ENCODE measurements around the gene SMIM29. TPM values are rescaled to one million over a fixed set of nuclear protein-coding genes. Genes with fewer than 3 reads are reported as not detected.

Gene SMIM29
- total RNA-seq (9.2 and 11.4 TPM in 2 replicates), polyA plus RNA-seq (27.6 and 33.8 TPM in 2 replicates)

- Histone ChIP-seq H3K9me3 (ENCODE audit: low read depth) (no peaks in the 10 kb centered on the region), H3K36me3 (replicated peaks; ENCODE audit: insufficient read depth, low read depth) (no peaks in the 10 kb centered on the region), H3K9me2 (replicated peaks; ENCODE audit: insufficient read depth) (no peaks in the 10 kb centered on the region), H3K4me3 (peak within 1 kb of the TSS; percentile 54), H3K4me1 (ENCODE audit: insufficient read depth) (peaks cover 5% of the 10 kb centered on the region), H4K20me1 (ENCODE audit: insufficient read depth, poor library complexity, severe bottlenecking) (no peaks in the 10 kb centered on the region), H3K27ac (peak within 1 kb of the TSS; percentile 78), H2AFZ (peak within 1 kb of the TSS; percentile 86), H3K79me2 (no peaks in the 10 kb centered on the region), H3K4me2 (peak within 1 kb of the TSS; percentile 90), H3K27me3 (no peaks in the 10 kb centered on the region)
- TF ChIP-seq CTCF (IDR thresholded peaks at IDR 0.05; ENCODE audit: poor library complexity): peak; percentile 95
- TF ChIP-seq EZH2 (IDR thresholded peaks at IDR 0.05; ENCODE audit: borderline replicate concordance): no peak
- peak; percentile 97 for DNase-seq (ENCODE audit: low spot score)
- WGBS (ENCODE audit: low lambda C conversion rate, missing lambda C conversion rate): 2% methylated on average over 47 of the region's 79 CpGs
These were observed at the start of gene SMIM29 for GRCh38 chr6:34248727-34249468. SMIM29 (minus strand) TSS chr6:34249006; CDS start chr6:34247791, 1,215 bp downstream.

- Histone ChIP-seq H3K27me3 (no peaks in the 10 kb centered on the region), H3K36me3 (replicated peaks; ENCODE audit: insufficient read depth, low read depth) (no peaks in the 10 kb centered on the region), H3K27ac (no peak overlapping the region), H3K79me2 (peaks cover 4% of the 10 kb centered on the region), H3K9me2 (replicated peaks; ENCODE audit: insufficient read depth) (no peaks in the 10 kb centered on the region), H3K4me1 (ENCODE audit: insufficient read depth) (no peaks in the 10 kb centered on the region), H3K9me3 (ENCODE audit: low read depth) (no peaks in the 10 kb centered on the region), H3K4me3 (no peak overlapping the region), H4K20me1 (ENCODE audit: insufficient read depth, poor library complexity, severe bottlenecking) (no peaks in the 10 kb centered on the region), H3K4me2 (no peak overlapping the region), H2AFZ (no peak overlapping the region)
- no peak for TF ChIP-seq EZH2 (IDR thresholded peaks at IDR 0.05; ENCODE audit: borderline replicate concordance)
- no peak for TF ChIP-seq CTCF (IDR thresholded peaks at IDR 0.05; ENCODE audit: poor library complexity)
- no peak for TF ChIP-seq EZH2phosphoT487 (IDR thresholded peaks at IDR 0.05; ENCODE audit: low read depth, severe bottlenecking, unreplicated experiment)
- 86% methylated on average over 3 of the region's 3 CpGs for WGBS (ENCODE audit: low lambda C conversion rate, missing lambda C conversion rate)
- DNase-seq (ENCODE audit: low spot score): no peak
These were observed 46.9 kb upstream of the SMIM29 start for GRCh38 chr6:34295721-34296120.

GRCh38 chr6:34292954-34293353, 44.1 kb upstream of the SMIM29 start:
- Histone ChIP-seq H3K27me3 (no peaks in the 10 kb centered on the region), H3K36me3 (replicated peaks; ENCODE audit: insufficient read depth, low read depth) (no peaks in the 10 kb centered on the region), H3K4me2 (no peak overlapping the region), H3K79me2 (peaks cover 2% of the 10 kb centered on the region), H3K4me1 (ENCODE audit: insufficient read depth) (no peaks in the 10 kb centered on the region), H3K4me3 (no peak overlapping the region), H4K20me1 (ENCODE audit: insufficient read depth, poor library complexity, severe bottlenecking) (no peaks in the 10 kb centered on the region), H3K9me2 (replicated peaks; ENCODE audit: insufficient read depth) (no peaks in the 10 kb centered on the region), H3K27ac (no peak overlapping the region), H2AFZ (no peak overlapping the region), H3K9me3 (ENCODE audit: low read depth) (no peaks in the 10 kb centered on the region)
- TF ChIP-seq CTCF (IDR thresholded peaks at IDR 0.05; ENCODE audit: poor library complexity): no peak
- TF ChIP-seq EZH2phosphoT487 (IDR thresholded peaks at IDR 0.05; ENCODE audit: low read depth, severe bottlenecking, unreplicated experiment): no peak
- no peak for TF ChIP-seq EZH2 (IDR thresholded peaks at IDR 0.05; ENCODE audit: borderline replicate concordance)
- 98% methylated on average over 3 of the region's 3 CpGs for WGBS (ENCODE audit: low lambda C conversion rate, missing lambda C conversion rate)
- DNase-seq (ENCODE audit: low spot score): no peak
